NT2/D1 (cell line): Measurements from ENCODE around the gene EIF5A.

ENCODE experiments used
- SUZ12 ChIP-seq: IDR thresholded peaks from 2 replicates; pipeline ENCODE4 v1.6.1; 2011; ENCODE audit not compliant: insufficient read length, insufficient read depth; ENCODE audit errors: extremely low read depth
- YY1 ChIP-seq: IDR thresholded peaks from 2 replicates; pipeline ENCODE4 v1.6.1; 2011; ENCODE audit not compliant: insufficient read length, insufficient read depth
- ZNF274 ChIP-seq: IDR thresholded peaks from 2 replicates; pipeline ENCODE4 v1.6.1; 2011; ENCODE audit warnings: mild to moderate bottlenecking, low read depth, low read length

- TF ChIP-seq YY1 (no peak), ZNF274 (no peak), SUZ12 (no peak)
Measured at GRCh38 chr17:7334938-7335538, 27.6 kb downstream of the EIF5A start.
